CD4-positive, CD25-positive, alpha-beta regulatory T cell (primary cell): Measurements from ENCODE around the gene FLT1. TPM values are rescaled to one million over a fixed set of nuclear protein-coding genes. Genes with fewer than 3 reads are reported as not detected.

Experiments used
- ATAC-seq, 2 donors: fragments of 150-1000 bp; cut with Tn5 transposase; one replicate each; pipeline ENCODE4 v1.10.0; 2021; ENCODE audit warnings: low read depth in 2 of 2, moderate number of reproducible peaks in 2 of 2, moderate library complexity in 1 of 2
- DNase-seq, 3 donors: peaks; one replicate each; pipeline versions ENCODE4 v3.0.0 to v3.0.0-alpha.2; 2012 to 2022; ENCODE audit warnings: mixed read lengths in 1 of 3
- H3K27ac ChIP-seq: one replicate; pipeline ENCODE4 v1.7.0; 2013; ENCODE audit warnings: mild to moderate bottlenecking, low read length; ENCODE audit not compliant: insufficient read depth, poor library complexity, severe bottlenecking
- H3K27me3 ChIP-seq: one replicate; pipeline ENCODE4 v1.7.0; 2013; ENCODE audit warnings: low read length; ENCODE audit not compliant: control insufficient read depth, insufficient read depth
- H3K36me3 ChIP-seq: one replicate; pipeline ENCODE4 v1.7.0; 2013; ENCODE audit warnings: mild to moderate bottlenecking, low read length, moderate library complexity; ENCODE audit not compliant: control insufficient read depth, insufficient read depth
- H3K4me1 ChIP-seq: 2 replicates; pipeline ENCODE4 v1.7.0; 2013; ENCODE audit warnings: mild to moderate bottlenecking, low read length; ENCODE audit not compliant: insufficient read depth, control insufficient read depth, poor library complexity, severe bottlenecking
- H3K4me3 ChIP-seq: one replicate; pipeline ENCODE4 v1.7.0; 2013; ENCODE audit warnings: low read depth, mild to moderate bottlenecking, low read length, moderate library complexity
- H3K9me3 ChIP-seq, 2 experiments: 1 replicate in 1 of 2; 2 replicates in 1 of 2; pipeline ENCODE4 v1.7.0; 2013; ENCODE audit warnings: low read length in 2 of 2, mild to moderate bottlenecking in 1 of 2, moderate library complexity in 1 of 2; ENCODE audit not compliant: control insufficient read depth in 2 of 2
- H3K27ac Mint-ChIP-seq, 3 donors: one replicate each; pipeline ENCODE4 v1.8.0; 2020 to 2022; ENCODE audit warnings: mild to moderate bottlenecking in 3 of 3, mixed read lengths in 3 of 3, moderate library complexity in 2 of 3
- H3K27me3 Mint-ChIP-seq: one replicate; pipeline ENCODE4 v1.8.0; 2022; ENCODE audit warnings: mild to moderate bottlenecking, mixed read lengths
- H3K36me3 Mint-ChIP-seq: one replicate; pipeline ENCODE4 v1.8.0; 2020; ENCODE audit warnings: mixed read lengths
- H3K4me1 Mint-ChIP-seq, 4 donors: one replicate each; pipeline ENCODE4 v1.8.0; 2020 to 2022; ENCODE audit warnings: mixed read lengths in 4 of 4, mild to moderate bottlenecking in 1 of 4
- H3K4me3 Mint-ChIP-seq, 4 donors: one replicate each; pipeline ENCODE4 v1.8.0; 2020 to 2022; ENCODE audit warnings: mild to moderate bottlenecking in 4 of 4, mixed read lengths in 4 of 4, moderate library complexity in 3 of 4
- H3K9me3 Mint-ChIP-seq, 7 donors: one replicate each; pipeline ENCODE4 v1.8.0; 2020 to 2022; ENCODE audit warnings: mixed read lengths in 7 of 7, mild to moderate bottlenecking in 3 of 7, moderate library complexity in 2 of 7
- polyA plus RNA-seq, 4 donors: library from polyadenylated mRNA; unstranded; fragments of 300-500 nt; fragmentation: Illumina TruSeq; gene quantifications; one replicate each; pipeline ENCODE4 v1.2.3, GENCODE V29; 2021
- total RNA-seq: library from RNA; stranded (reverse); gene quantifications from one replicate; pipeline ENCODE4 v1.2.3, GENCODE V29; 2022

Gene FLT1
- total and polyA plus RNA-seq, 5 donors from 2014 or later, result 0.11 to 0.89 (median 0.28) TPM; not detected in 2

GRCh38 chr13:28485551-28485950 is 9.4 kb downstream of the FLT1 start:
- Mint-ChIP-seq H3K4me1 (no peaks in the 10 kb centered on the region), H3K27ac (no peak overlapping the region), H3K27me3 (peaks cover 29% of the 10 kb centered on the region), H3K9me3 (peaks cover 0 to 4% (median 0%) of the 10 kb centered on the region in 7 donors), H3K36me3 (no peaks in the 10 kb centered on the region), H3K4me3 (no peak overlapping the region)
- ATAC-seq (no peak), DNase-seq (no peak)
- Histone ChIP-seq H3K4me1 (no peaks in the 10 kb centered on the region), H3K4me3 (no peak overlapping the region), H3K36me3 (no peaks in the 10 kb centered on the region), H3K27ac (no peak overlapping the region), H3K9me3 (no peaks in the 10 kb centered on the region), H3K27me3 (peaks cover 3% of the 10 kb centered on the region)

DNA sequence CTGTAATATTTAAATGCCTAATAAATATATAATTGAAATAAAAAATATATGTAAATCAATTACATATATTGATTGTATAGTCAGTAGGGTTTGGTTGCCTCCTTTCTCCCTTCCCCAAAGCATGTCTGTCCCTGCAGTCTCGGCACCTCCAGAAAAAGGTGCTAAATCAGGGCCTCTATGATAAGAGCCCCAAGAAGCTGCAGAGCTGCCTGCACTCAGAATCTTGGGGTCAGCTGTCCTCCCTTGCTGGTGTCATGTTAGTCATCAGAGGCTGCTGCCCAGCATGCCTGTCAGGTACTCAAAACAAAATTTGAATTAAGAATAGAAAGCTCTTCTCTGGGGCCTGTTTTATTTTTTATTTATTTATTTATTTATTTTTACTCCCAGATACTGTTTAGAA is 9.8 kb downstream of the FLT1 start:
- H3K27ac ChIP-seq, result no peak overlapping the region
- peaks cover 3% of the 10 kb centered on the region for H3K27me3 ChIP-seq
- Mint-ChIP-seq H3K36me3 (no peaks in the 10 kb centered on the region), H3K9me3 (peaks cover 0 to 4% (median 0%) of the 10 kb centered on the region in 7 donors), H3K27me3 (peaks cover 28% of the 10 kb centered on the region), H3K4me3 (no peak overlapping the region), H3K4me1 (no peaks in the 10 kb centered on the region), H3K27ac (no peak overlapping the region)
- DNase-seq (no peak), ATAC-seq (no peak)
- H3K4me3 ChIP-seq, result no peak overlapping the region
- no peaks in the 10 kb centered on the region for H3K9me3 ChIP-seq
- H3K4me1 ChIP-seq, result no peaks in the 10 kb centered on the region
- H3K36me3 ChIP-seq, result no peaks in the 10 kb centered on the region

- no peak overlapping the region for H3K27ac ChIP-seq
- Mint-ChIP-seq H3K27ac (no peak overlapping the region), H3K27me3 (peaks cover 29% of the 10 kb centered on the region), H3K36me3 (no peaks in the 10 kb centered on the region), H3K4me1 (no peaks in the 10 kb centered on the region), H3K4me3 (no peak overlapping the region), H3K9me3 (peaks cover 0 to 5% (median 0%) of the 10 kb centered on the region in 7 donors)
- ATAC-seq, result no peak
- H3K4me3 ChIP-seq, result no peak overlapping the region
- H3K36me3 ChIP-seq, result no peaks in the 10 kb centered on the region
- DNase-seq, result no peak
- H3K4me1 ChIP-seq, result no peaks in the 10 kb centered on the region
- H3K27me3 ChIP-seq, result peaks cover under 1% of the 10 kb centered on the region
- H3K9me3 ChIP-seq, result no peaks in the 10 kb centered on the region
Observed at GRCh38 chr13:28483313-28483931, 11.5 kb downstream of the FLT1 start.

- Histone ChIP-seq H3K27me3 (peaks cover 5% of the 10 kb centered on the region), H3K4me1 (no peaks in the 10 kb centered on the region), H3K27ac (no peak overlapping the region), H3K4me3 (no peak overlapping the region), H3K36me3 (no peaks in the 10 kb centered on the region), H3K9me3 (no peaks in the 10 kb centered on the region)
- Mint-ChIP-seq H3K9me3 (peaks cover 0 to 5% (median 0%) of the 10 kb centered on the region in 7 donors), H3K4me3 (no peak overlapping the region), H3K36me3 (no peaks in the 10 kb centered on the region), H3K27me3 (peaks cover 23% of the 10 kb centered on the region), H3K27ac (no peak overlapping the region), H3K4me1 (no peaks in the 10 kb centered on the region)
- DNase-seq (no peak), ATAC-seq (no peak)
Observed at GRCh38 chr13:28479005-28479404, 15.9 kb downstream of the FLT1 start.

- Mint-ChIP-seq H3K27me3 (peaks cover 15% of the 10 kb centered on the region), H3K4me1 (no peaks in the 10 kb centered on the region), H3K36me3 (no peaks in the 10 kb centered on the region), H3K27ac (no peak overlapping the region), H3K4me3 (no peak overlapping the region), H3K9me3 (peaks cover 0 to 3% (median 0%) of the 10 kb centered on the region in 7 donors)
- peaks cover 5% of the 10 kb centered on the region for H3K27me3 ChIP-seq
- DNase-seq (no peak), ATAC-seq (no peak)
- no peak overlapping the region for H3K27ac ChIP-seq
- no peaks in the 10 kb centered on the region for H3K9me3 ChIP-seq
- no peaks in the 10 kb centered on the region for H3K4me1 ChIP-seq
- H3K36me3 ChIP-seq, result no peaks in the 10 kb centered on the region
- no peak overlapping the region for H3K4me3 ChIP-seq
Observed at GRCh38 chr13:28478127-28478526, 16.8 kb downstream of the FLT1 start.

DNA sequence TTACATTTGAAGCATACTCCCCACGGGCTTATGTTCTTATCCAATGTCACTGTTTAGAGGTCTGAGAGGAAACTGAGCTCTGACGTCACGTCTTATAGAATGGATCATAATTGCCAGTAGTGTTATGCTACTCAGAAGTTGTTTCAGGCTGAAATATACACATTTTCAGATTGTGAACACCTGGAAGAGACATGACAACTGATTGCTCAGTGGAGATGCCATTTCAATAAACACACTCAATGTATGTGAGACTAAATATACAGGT is 17.3 kb downstream of the FLT1 start:
- Mint-ChIP-seq H3K4me1 (no peaks in the 10 kb centered on the region), H3K36me3 (no peaks in the 10 kb centered on the region), H3K9me3 (peaks cover 0 to 3% (median 0%) of the 10 kb centered on the region in 7 donors), H3K27me3 (peaks cover 19% of the 10 kb centered on the region), H3K27ac (no peak overlapping the region), H3K4me3 (no peak overlapping the region)
- no peaks in the 10 kb centered on the region for H3K4me1 ChIP-seq
- no peak overlapping the region for H3K27ac ChIP-seq
- DNase-seq, result no peak
- H3K27me3 ChIP-seq, result peaks cover 5% of the 10 kb centered on the region
- no peaks in the 10 kb centered on the region for H3K36me3 ChIP-seq
- no peak overlapping the region for H3K4me3 ChIP-seq
- no peaks in the 10 kb centered on the region for H3K9me3 ChIP-seq
- ATAC-seq, result no peak

DNA sequence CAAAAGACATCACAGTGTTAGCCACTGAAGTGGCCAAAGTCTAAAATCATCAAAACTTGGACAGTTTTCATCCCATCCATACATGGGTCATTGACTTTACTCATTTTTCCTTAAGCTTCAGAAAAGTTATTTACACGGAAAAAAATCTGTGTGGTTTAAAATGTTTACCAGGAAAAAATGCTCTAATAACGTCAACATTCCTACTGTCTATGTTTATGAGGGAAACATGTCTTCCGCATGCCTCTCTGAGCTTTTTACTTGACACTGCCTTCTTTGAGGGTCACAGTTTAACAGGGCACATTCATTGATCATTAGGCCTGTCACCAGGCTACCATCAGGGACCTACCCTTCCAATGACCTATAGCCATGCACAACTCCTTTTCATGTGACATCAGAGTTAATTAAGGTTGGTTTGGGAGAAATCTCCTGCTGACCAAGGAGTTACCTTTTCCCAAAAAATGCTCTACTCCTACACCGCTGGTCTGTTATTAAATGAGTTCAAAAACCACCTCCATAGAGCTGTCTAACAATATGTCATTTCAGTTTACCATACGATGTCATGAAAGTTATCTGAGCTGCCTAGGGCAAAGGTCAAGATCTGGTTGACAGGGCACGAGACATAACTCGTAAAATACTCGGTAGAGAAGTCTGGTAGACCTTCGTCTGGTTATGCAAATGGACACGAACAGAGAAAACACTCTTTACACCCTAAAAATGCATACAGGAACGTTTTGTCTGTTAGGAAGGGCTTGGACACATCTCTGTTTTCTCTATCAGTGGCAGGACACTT is 17.8 kb downstream of the FLT1 start:
- H3K4me1 Mint-ChIP-seq, result no peaks in the 10 kb centered on the region
- no peaks in the 10 kb centered on the region for H3K4me1 ChIP-seq
- peaks cover 20% of the 10 kb centered on the region for H3K27me3 Mint-ChIP-seq

More for the DNA sequence above, 17.8 kb downstream of the FLT1 start:
- no peak overlapping the region for H3K27ac ChIP-seq
- peaks cover 0 to 3% (median 0%) of the 10 kb centered on the region in 7 donors for H3K9me3 Mint-ChIP-seq
- H3K27me3 ChIP-seq, result peaks cover 5% of the 10 kb centered on the region
- no peaks in the 10 kb centered on the region for H3K36me3 Mint-ChIP-seq
- no peaks in the 10 kb centered on the region for H3K9me3 ChIP-seq
- no peak overlapping the region for H3K4me3 Mint-ChIP-seq
- H3K36me3 ChIP-seq, result no peaks in the 10 kb centered on the region
- ATAC-seq (no peak), DNase-seq (no peak)
- H3K27ac Mint-ChIP-seq, result no peak overlapping the region
- H3K4me3 ChIP-seq, result no peak overlapping the region
